HCT116 (cell line): ENCODE results near the gene ARHGAP12. TPM values are rescaled to one million over a fixed set of nuclear protein-coding genes. Genes with fewer than 3 reads are reported as not detected.

Experiments used
- ATAC-seq: fragments of 200-7000 bp; cut with Tn5 transposase; 2 replicates; pipeline ENCODE4 v1.9.1; 2020; ENCODE audit warnings: mild to moderate bottlenecking, moderate library complexity
- BruUV-seq: library from RNA; stranded (reverse); fragments of 400-500 nt; replicated peaks from 2 replicates; lab custom pipeline; 2021; lab: Mats Ljungman, UMichigan
- CTCF ChIA-PET: fragments of 300-600 bp; sonication (Branson Sonifier 250); formaldehyde crosslinking; loops from one replicate; lab custom pipeline; 2021; ENCODE audit warnings: antibody characterized with exemption; lab: Charles Lee
- POLR2A ChIA-PET: fragments of 300-600, 350-600 bp; sonication (Branson Sonifier 250); formaldehyde crosslinking; loops from one replicate; lab custom pipeline; 2021; ENCODE audit warnings: antibody characterized with exemption; lab: Charles Lee
- RAD21 ChIA-PET, 2 experiments: fragments of 300-600 bp; sonication (Branson Sonifier 250); formaldehyde crosslinking; loops; one replicate each; lab custom pipeline; 2023; ENCODE audit warnings: low total read pairs in 2 of 2; ENCODE audit not compliant: uncharacterized antibody in 2 of 2, unreplicated experiment in 2 of 2, low non-redundant PET in 1 of 2; lab: Charles Lee
- DNase-seq: peaks from one replicate; pipeline ENCODE4 v3.0.0-alpha.2; 2010; ENCODE audit warnings: low read depth, low spot score
- H2AFZ ChIP-seq: fragments of 200-600 bp; shearing (Covaris generic), sonication (generic); 2 replicates; pipeline ENCODE4 v1.6.1; 2017; ENCODE audit warnings: low read depth, mixed run types, mixed read lengths, antibody characterized with exemption, low read length; ENCODE audit not compliant: poor library complexity, severe bottlenecking
- H3K27ac ChIP-seq: 2 replicates; pipeline ENCODE4 v1.5.1; 2012; ENCODE audit warnings: low read depth, low read length
- H3K27me3 ChIP-seq: fragments of 200-600 bp; sonication (generic); 2 replicates; pipeline ENCODE4 v1.6.1; 2016; ENCODE audit warnings: mixed run types, low read length, mixed read lengths; ENCODE audit not compliant: insufficient read depth
- H3K36me3 ChIP-seq, 2 experiments: fragments of 200-500 bp in 1 of 2; fragments of 200-600 bp in 1 of 2; sonication (Bioruptor generic) in 1 of 2; sonication (generic) in 1 of 2; 2 replicates each; pipeline versions ENCODE4 v1.5.1 to v1.6.1; 2014 to 2016; ENCODE audit warnings: low read length in 2 of 2, inconsistent platforms in 1 of 2, mixed read lengths in 1 of 2, mixed run types in 1 of 2; ENCODE audit not compliant: insufficient read depth in 2 of 2, control insufficient read depth in 1 of 2
- H3K4me1 ChIP-seq, 2 experiments: fragments of 200-600 bp in 1 of 2; sonication (generic) in 1 of 2; 2 replicates each; pipeline versions ENCODE4 v1.5.1 to v1.6.1; 2012 to 2017; ENCODE audit warnings: low read length in 2 of 2, inconsistent platforms in 1 of 2, mild to moderate bottlenecking in 1 of 2, mixed read lengths in 1 of 2, mixed run types in 1 of 2, moderate library complexity in 1 of 2; ENCODE audit not compliant: insufficient read depth in 2 of 2, control insufficient read depth in 1 of 2
- H3K4me2 ChIP-seq: fragments of 200-600 bp; sonication (generic); 2 replicates; pipeline ENCODE4 v1.6.1; 2017; ENCODE audit warnings: mixed run types, low read length, mixed read lengths
- H3K4me3 ChIP-seq, 2 experiments: fragments of 200-600 bp in 1 of 2; sonication (generic) in 1 of 2; replicated peaks in 1 of 2; 2 replicates each; pipeline ENCODE4 v1.5.1; 2011 to 2016; ENCODE audit warnings: low read length in 2 of 2, control low read depth in 1 of 2, low read depth in 1 of 2, mild to moderate bottlenecking in 1 of 2, mixed read lengths in 1 of 2, mixed run types in 1 of 2
- H3K79me2 ChIP-seq: fragments of 200-600 bp; sonication (generic); 2 replicates; pipeline ENCODE4 v1.6.1; 2017; ENCODE audit warnings: mild to moderate bottlenecking, mixed run types, low read length, moderate library complexity, mixed read lengths; ENCODE audit not compliant: insufficient read depth
- H3K9ac ChIP-seq: fragments of 200-600 bp; sonication (generic); 2 replicates; pipeline ENCODE4 v1.6.1; 2016; ENCODE audit warnings: low read length, mixed read lengths
- H3K9me2 ChIP-seq: fragments of 200-600 bp; sonication (generic), shearing (Covaris generic); 2 replicates; pipeline ENCODE4 v1.6.1; 2017; ENCODE audit warnings: mixed run types, mild to moderate bottlenecking, moderate library complexity; ENCODE audit not compliant: insufficient read depth
- H3K9me3 ChIP-seq, 2 experiments: fragments of 200-500 bp in 1 of 2; fragments of 200-600 bp in 1 of 2; sonication (Bioruptor generic) in 1 of 2; sonication (generic) in 1 of 2; 2 replicates each; pipeline ENCODE4 v1.6.1; 2014 to 2017; ENCODE audit warnings: low read length in 2 of 2, mixed read lengths in 2 of 2, inconsistent platforms in 1 of 2, low read depth in 1 of 2, mild to moderate bottlenecking in 1 of 2, mixed run types in 1 of 2, moderate library complexity in 1 of 2; ENCODE audit not compliant: control insufficient read depth in 1 of 2, insufficient read depth in 1 of 2
- H4K20me1 ChIP-seq: fragments of 200-600 bp; sonication (generic), shearing (Covaris generic); 2 replicates; pipeline ENCODE4 v1.6.1; 2017; ENCODE audit warnings: mixed run types, mild to moderate bottlenecking, moderate library complexity; ENCODE audit not compliant: insufficient read depth
- CEBPB ChIP-seq: IDR thresholded peaks from 2 replicates; pipeline ENCODE4 v1.6.1; 2012; ENCODE audit warnings: low read depth
- EGR1 ChIP-seq: IDR thresholded peaks from 2 replicates; pipeline ENCODE4 v1.6.1; 2012; ENCODE audit warnings: low read depth
- ELF1 ChIP-seq: IDR thresholded peaks from 2 replicates; pipeline ENCODE4 v1.6.1; 2012; ENCODE audit warnings: low read depth, borderline replicate concordance
- EZH2 ChIP-seq: fragments of 200-600 bp; sonication (generic); IDR thresholded peaks from 2 replicates; pipeline ENCODE4 v1.6.1; 2017; ENCODE audit warnings: antibody characterized with exemption, mixed run types
- EZH2phosphoT487 ChIP-seq: fragments of 200-600 bp; IDR thresholded peaks from 2 replicates; pipeline ENCODE4 v1.6.1; 2018; ENCODE audit warnings: antibody characterized with exemption, borderline replicate concordance
- FOSL1 ChIP-seq: IDR thresholded peaks from 2 replicates; pipeline ENCODE4 v1.6.1; 2012; ENCODE audit warnings: low read depth
- JUND ChIP-seq: IDR thresholded peaks from 2 replicates; pipeline ENCODE4 v1.6.1; 2012
- POLR2A ChIP-seq: IDR thresholded peaks from 2 replicates; pipeline ENCODE4 v1.7.0; 2011; ENCODE audit warnings: borderline replicate concordance; ENCODE audit not compliant: insufficient read depth, insufficient read length; ENCODE audit errors: extremely low read depth
- POLR2AphosphoS5 ChIP-seq: IDR thresholded peaks from 2 replicates; pipeline ENCODE4 v1.6.1; 2011; ENCODE audit warnings: mild to moderate bottlenecking, low read depth, low read length, moderate library complexity
- RAD21 ChIP-seq: IDR thresholded peaks from 2 replicates; pipeline ENCODE4 v1.6.1; 2012; ENCODE audit warnings: low read depth, mild to moderate bottlenecking
- SIN3A ChIP-seq: IDR thresholded peaks from 2 replicates; pipeline ENCODE4 v1.6.1; 2012; ENCODE audit warnings: low read depth
- SP1 ChIP-seq: IDR thresholded peaks from 2 replicates; pipeline ENCODE4 v1.6.1; 2012; ENCODE audit warnings: low read depth
- TCF7L2 ChIP-seq: IDR thresholded peaks from 2 replicates; pipeline ENCODE4 v1.7.0; 2011; ENCODE audit warnings: borderline replicate concordance, inconsistent platforms; ENCODE audit not compliant: insufficient read depth, insufficient read length; ENCODE audit errors: extremely low read depth
- YY1 ChIP-seq: IDR thresholded peaks from 2 replicates; pipeline ENCODE4 v1.6.1; 2011; ENCODE audit warnings: low read length, low read depth, moderate library complexity, mild to moderate bottlenecking; ENCODE audit not compliant: insufficient replicate concordance; ENCODE audit errors: extremely low read depth
- ZFX ChIP-seq: fragments of 450-650 bp; IDR thresholded peaks from 2 replicates; pipeline ENCODE4 v1.6.1; 2017
- ZNF274 ChIP-seq: fragments of 200-500 bp; sonication (Bioruptor generic); IDR thresholded peaks from 2 replicates; pipeline ENCODE4 v1.6.1; 2014; ENCODE audit warnings: mild to moderate bottlenecking, low read depth, low read length, inconsistent platforms
- intact Hi-C: fragments of 100-400 bp; cut with micrococcal nuclease; formaldehyde crosslinking; loops from 2 replicates; pipeline ENCODE4 v1.10.0; 2022
- total RNA-seq: library from RNA; stranded (reverse); gene quantifications from one replicate; pipeline ENCODE4 v1.2.1, GENCODE V29; 2021; ENCODE audit not compliant: unreplicated experiment
- TF ChIP-seq, protein P1 (sequence below), 3 experiments: fragments of 200-600 bp in 1 of 3; sonication (generic) in 1 of 3; IDR thresholded peaks in 2 of 3; conservative IDR thresholded peaks in 1 of 3; 2 replicates each; pipeline ENCODE4 v1.5.1; 2012 to 2017; ENCODE audit warnings: low read depth in 2 of 3, low read length in 2 of 3, antibody characterized with exemption in 1 of 3, borderline replicate concordance in 1 of 3, control low read depth in 1 of 3, mild to moderate bottlenecking in 1 of 3, mixed read lengths in 1 of 3, mixed run types in 1 of 3, moderate library complexity in 1 of 3; ENCODE audit not compliant: insufficient read depth in 1 of 3
- TF ChIP-seq, protein P2 (sequence below): IDR thresholded peaks from 2 replicates; pipeline ENCODE4 v1.6.1; 2012

The ARHGAP12 gene
- total RNA-seq, 1 experiment from 2014 or later: 80.3 TPM

GRCh38 chr10:31830887-31831286 is 97.7 kb downstream of the ARHGAP12 start:
- H3K36me3 ChIP-seq: peaks cover 0 to 12% of the 10 kb centered on the region in 2 experiments; a peak in 2 of 4 replicates
- POLR2A ChIA-PET: no interaction called here
- peaks cover 89% of the 10 kb centered on the region for H3K79me2 ChIP-seq
- no peaks in the 10 kb centered on the region for H3K4me1 ChIP-seq
- no peak overlapping the region for H3K27ac ChIP-seq
- intact Hi-C loops: loop anchor here (10.0 kb wide), 1 partner anchor 374 kb away; no protein-coding TSS in a partner anchor
- H3K9me2 ChIP-seq: no peaks in the 10 kb centered on the region
- no peaks in the 10 kb centered on the region for H3K9me3 ChIP-seq
- CTCF ChIA-PET: no interaction called here
- no peak overlapping the region for H3K4me2 ChIP-seq
- TF ChIP-seq POLR2AphosphoS5 (no peak), ZNF274 (no peak), SP1 (no peak), POLR2A (no peak), JUND (no peak)
- H3K4me3 ChIP-seq: no peak overlapping the region
- H2AFZ ChIP-seq: no peak overlapping the region
- ATAC-seq (no peak), DNase-seq (no peak)
- no peaks in the 10 kb centered on the region for H4K20me1 ChIP-seq
- RAD21 ChIA-PET: no interaction called here
- no peaks in the 10 kb centered on the region for H3K27me3 ChIP-seq
- H3K9ac ChIP-seq: no peak overlapping the region
- BruUV-seq: no TSS peak

- no peak for ATAC-seq
- Histone ChIP-seq H3K9me2 (no peaks in the 10 kb centered on the region), H3K4me3 (no peak overlapping the region), H3K27ac (no peak overlapping the region), H3K4me2 (no peak overlapping the region), H3K27me3 (no peaks in the 10 kb centered on the region), H3K79me2 (peaks cover 86% of the 10 kb centered on the region), H3K4me1 (no peaks in the 10 kb centered on the region), H2AFZ (no peak overlapping the region), H4K20me1 (no peaks in the 10 kb centered on the region), H3K36me3 (peaks cover 0 to 12% of the 10 kb centered on the region in 2 experiments; a peak in 2 of 4 replicates), H3K9ac (no peak overlapping the region), H3K9me3 (no peaks in the 10 kb centered on the region)
- DNase-seq: no peak
- intact Hi-C loops: loop anchor here (10.0 kb wide), 1 partner anchor 375 kb away; no protein-coding TSS in a partner anchor
- no TSS peak for BruUV-seq
- ChIA-PET CTCF (interaction anchor here (0.6 kb wide), 1 partner anchor 198 kb away, joined by 4 read pairs; no protein-coding TSS in a partner anchor), POLR2A (no interaction called here), RAD21 (no interaction called here)
- TF ChIP-seq ELF1 (no peak), FOSL1 (no peak), SIN3A (no peak), RAD21 (no peak), EZH2 (no peak), EZH2phosphoT487 (no peak), SP1 (no peak), ZFX (no peak), TCF7L2 (no peak), EGR1 (no peak), CEBPB (no peak), YY1 (no peak), JUND (no peak), POLR2A (no peak), POLR2AphosphoS5 (no peak)
- TF ChIP-seq, protein P1, sequence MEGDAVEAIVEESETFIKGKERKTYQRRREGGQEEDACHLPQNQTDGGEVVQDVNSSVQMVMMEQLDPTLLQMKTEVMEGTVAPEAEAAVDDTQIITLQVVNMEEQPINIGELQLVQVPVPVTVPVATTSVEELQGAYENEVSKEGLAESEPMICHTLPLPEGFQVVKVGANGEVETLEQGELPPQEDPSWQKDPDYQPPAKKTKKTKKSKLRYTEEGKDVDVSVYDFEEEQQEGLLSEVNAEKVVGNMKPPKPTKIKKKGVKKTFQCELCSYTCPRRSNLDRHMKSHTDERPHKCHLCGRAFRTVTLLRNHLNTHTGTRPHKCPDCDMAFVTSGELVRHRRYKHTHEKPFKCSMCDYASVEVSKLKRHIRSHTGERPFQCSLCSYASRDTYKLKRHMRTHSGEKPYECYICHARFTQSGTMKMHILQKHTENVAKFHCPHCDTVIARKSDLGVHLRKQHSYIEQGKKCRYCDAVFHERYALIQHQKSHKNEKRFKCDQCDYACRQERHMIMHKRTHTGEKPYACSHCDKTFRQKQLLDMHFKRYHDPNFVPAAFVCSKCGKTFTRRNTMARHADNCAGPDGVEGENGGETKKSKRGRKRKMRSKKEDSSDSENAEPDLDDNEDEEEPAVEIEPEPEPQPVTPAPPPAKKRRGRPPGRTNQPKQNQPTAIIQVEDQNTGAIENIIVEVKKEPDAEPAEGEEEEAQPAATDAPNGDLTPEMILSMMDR (IDR thresholded peaks at IDR 0.05 in 2 of 3, conservative IDR thresholded peaks at IDR 0.05 in 1 of 3; ENCODE audit: borderline replicate concordance in 1 of 3, insufficient read depth in 1 of 3, low read depth in 2 of 3, low read length in 2 of 3): no peak
- TF ChIP-seq, protein P2, sequence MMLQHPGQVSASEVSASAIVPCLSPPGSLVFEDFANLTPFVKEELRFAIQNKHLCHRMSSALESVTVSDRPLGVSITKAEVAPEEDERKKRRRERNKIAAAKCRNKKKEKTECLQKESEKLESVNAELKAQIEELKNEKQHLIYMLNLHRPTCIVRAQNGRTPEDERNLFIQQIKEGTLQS: no peak
These were observed 98.9 kb downstream of the ARHGAP12 start for GRCh38 chr10:31829776-31830175.
